Endothelial cell of umbilical vein (primary cell): ENCODE results near the gene UAP1L1. TPM values are rescaled to one million over a fixed set of nuclear protein-coding genes. Genes with fewer than 3 reads are reported as not detected.

Source experiments
- BruUV-seq: library from RNA; stranded (reverse); fragments of 400-500 nt; replicated peaks from 2 replicates; lab custom pipeline; 2021; lab: Mats Ljungman, UMichigan
- CTCF ChIA-PET: fragments of 300-600, 350-600 bp; sonication (Branson Sonifier 250); formaldehyde crosslinking; loops from one replicate; lab custom pipeline; 2021; ENCODE audit warnings: antibody characterized with exemption, inconsistent platforms; lab: Charles Lee
- POLR2A ChIA-PET: fragments of 300-600, 350-600 bp; sonication (Branson Sonifier 250); formaldehyde crosslinking; loops from one replicate; lab custom pipeline; 2021; ENCODE audit warnings: antibody characterized with exemption, inconsistent platforms; lab: Charles Lee
- DNase-seq: peaks from one replicate; pipeline ENCODE4 v3.0.0-alpha.2; 2011; ENCODE audit warnings: low read depth, low spot score
- FAIRE-seq: peaks from 2 replicates; lab custom pipeline; 2011; peaks lifted over from hg19 to GRCh38; lab: Jason Lieb, UNC
- H2AFZ ChIP-seq: 2 replicates; pipeline ENCODE4 v1.6.0; 2012; ENCODE audit warnings: low read depth, low read length, control low read depth, inconsistent platforms
- H3K27ac ChIP-seq: 2 replicates; pipeline ENCODE4 v1.5.1; 2011; ENCODE audit warnings: low read depth, mild to moderate bottlenecking, control low read depth, low read length, moderate library complexity; ENCODE audit not compliant: insufficient read depth
- H3K27me3 ChIP-seq, 2 experiments: 2 replicates each; pipeline versions ENCODE4 v1.6.0 to v1.6.1; 2011; ENCODE audit warnings: low read length in 2 of 2, mixed read lengths in 1 of 2; ENCODE audit not compliant: control insufficient read depth in 2 of 2, insufficient read depth in 2 of 2
- H3K36me3 ChIP-seq, 2 experiments: 2 replicates in 1 of 2; 3 replicates in 1 of 2; pipeline ENCODE4 v1.5.1; 2011; ENCODE audit warnings: low read length in 2 of 2, mild to moderate bottlenecking in 1 of 2, moderate library complexity in 1 of 2; ENCODE audit not compliant: control insufficient read depth in 2 of 2, insufficient read depth in 2 of 2; ENCODE audit errors: extremely low read depth in 1 of 2
- H3K4me1 ChIP-seq: 3 replicates; pipeline ENCODE4 v1.5.1; 2011; ENCODE audit warnings: mild to moderate bottlenecking, low read length; ENCODE audit not compliant: control insufficient read depth, insufficient read depth; ENCODE audit errors: extremely low read depth
- H3K4me2 ChIP-seq: 2 replicates; pipeline ENCODE4 v1.6.1; 2011; ENCODE audit warnings: low read length, control low read depth, mixed read lengths; ENCODE audit not compliant: insufficient read depth
- H3K4me3 ChIP-seq, 3 experiments: fragments of 200-600 bp in 1 of 3; sonication (generic), shearing (Covaris generic) in 1 of 3; replicated peaks in 1 of 3; 2 replicates each; pipeline ENCODE4 v1.5.1; 2011 to 2016; ENCODE audit warnings: control low read depth in 3 of 3, low read length in 3 of 3, mild to moderate bottlenecking in 2 of 3, inconsistent platforms in 1 of 3, low read depth in 1 of 3, moderate library complexity in 1 of 3; ENCODE audit not compliant: insufficient read depth in 1 of 3
- H3K79me2 ChIP-seq: 2 replicates; pipeline ENCODE4 v1.6.0; 2012; ENCODE audit warnings: low read length, inconsistent platforms; ENCODE audit not compliant: control insufficient read depth, insufficient read depth
- H3K9ac ChIP-seq: replicated peaks from 2 replicates; pipeline ENCODE3; 2011; ENCODE audit warnings: low read length, control low read depth; ENCODE audit not compliant: insufficient read depth; ENCODE audit errors: extremely low read depth
- H3K9me1 ChIP-seq: replicated peaks from 3 replicates; pipeline ENCODE4 v1.6.0; 2011; ENCODE audit warnings: mild to moderate bottlenecking, low read length; ENCODE audit not compliant: control insufficient read depth, insufficient read depth; ENCODE audit errors: extremely low read depth
- H3K9me3 ChIP-seq: replicated peaks from 2 replicates; pipeline ENCODE4 v1.5.1; 2012; ENCODE audit warnings: low read length, inconsistent platforms; ENCODE audit not compliant: control insufficient read depth, insufficient read depth
- H4K20me1 ChIP-seq: replicated peaks from 2 replicates; pipeline ENCODE3; 2011; ENCODE audit warnings: mild to moderate bottlenecking, low read length; ENCODE audit not compliant: control insufficient read depth, insufficient read depth; ENCODE audit errors: extremely low read depth
- EZH2 ChIP-seq: IDR thresholded peaks from 2 replicates; pipeline ENCODE4 v1.6.1; 2012; ENCODE audit warnings: borderline replicate concordance, low read depth, mild to moderate bottlenecking, moderate library complexity, low read length, inconsistent platforms; ENCODE audit not compliant: severe bottlenecking
- FOS ChIP-seq: IDR thresholded peaks from 2 replicates; pipeline ENCODE4 v1.6.1; 2011; ENCODE audit warnings: mild to moderate bottlenecking, low read length, moderate library complexity, borderline replicate concordance; ENCODE audit not compliant: insufficient read depth
- JUN ChIP-seq: IDR thresholded peaks from 2 replicates; pipeline ENCODE4 v1.6.1; 2011; ENCODE audit warnings: borderline replicate concordance, low read depth; ENCODE audit not compliant: insufficient read length, insufficient read depth
- MAX ChIP-seq: IDR thresholded peaks from 2 replicates; pipeline ENCODE4 v1.6.1; 2011; ENCODE audit not compliant: insufficient read depth, insufficient read length
- POLR2A ChIP-seq: IDR thresholded peaks from 2 replicates; pipeline ENCODE4 v1.6.1; 2012; ENCODE audit warnings: low read depth, mild to moderate bottlenecking, control low read depth, low read length
- POLR2AphosphoS5 ChIP-seq: IDR thresholded peaks from 2 replicates; pipeline ENCODE4 v1.6.1; 2012; ENCODE audit warnings: low read depth, mild to moderate bottlenecking, control low read depth, low read length, moderate library complexity; ENCODE audit not compliant: insufficient read depth
- dilution Hi-C: fragments of 300-500 bp; cut with MboI; formaldehyde crosslinking; loops from one replicate; pipeline ENCODE4 v1.15.0; 2019; ENCODE audit warnings: low sequenced_read_pairs; ENCODE audit not compliant: extremely low pct_ligation_motif_present
- intact Hi-C: fragments of 100-400 bp; cut with micrococcal nuclease; formaldehyde crosslinking; loops from one replicate; pipeline ENCODE4 v1.10.0; 2022
- polyA plus RNA-seq, 4 experiments: library from polyadenylated mRNA; depleted of rRNA in 3 of 4; stranded (reverse) in 3 of 4; unstranded in 1 of 4; fragments of >200 nt; gene quantifications; 2 replicates each; pipeline versions ENCODE4 v1.2.1 to v1.2.3, GENCODE V29; 2011 to 2012; ENCODE audit warnings: missing spikeins in 1 of 4
- total RNA-seq: library from RNA; stranded (reverse); gene quantifications from 2 replicates; pipeline ENCODE4 v1.2.3, GENCODE V29; 2021

Gene UAP1L1
- total and polyA plus RNA-seq, 2 donors (not counting 3 experiments of a cell fraction or from before 2014, with no cell fraction given) = 26.0 to 41.7 TPM

- DNase-seq = no peak
- dilution Hi-C loops = no loop called here
- Histone ChIP-seq H2AFZ (no peak overlapping the region), H4K20me1 (no peaks in the 10 kb centered on the region), H3K4me1 (peaks cover 41% of the 10 kb centered on the region), H3K9me3 (no peaks in the 10 kb centered on the region), H3K4me3 (no peak overlapping the region), H3K36me3 (peaks cover 0 to 17% of the 10 kb centered on the region in 2 experiments), H3K27me3 (no peaks in the 10 kb centered on the region), H3K79me2 (peaks cover 33% of the 10 kb centered on the region), H3K9ac (no peak overlapping the region), H3K4me2 (peak overlapping the region; percentile 24), H3K9me1 (no peaks in the 10 kb centered on the region), H3K27ac (no peak overlapping the region)
- CTCF ChIA-PET = interaction anchor here (4.9 to 5.2 kb wide), 2 partner anchors 7 to 14 kb away, joined by 27 to 58 read pairs; no protein-coding TSS in a partner anchor
- no TSS peak for BruUV-seq
- intact Hi-C loops = no loop called here
- no peak for TF ChIP-seq MAX
- TF ChIP-seq JUN = no peak
- no peak for TF ChIP-seq FOS
- TF ChIP-seq POLR2AphosphoS5 = no peak
- no peak for TF ChIP-seq EZH2
- no peak for TF ChIP-seq POLR2A
- POLR2A ChIA-PET = interaction anchor here (0.7 kb wide), 1 partner anchor 253 kb away, joined by 3 read pairs; no protein-coding TSS in a partner anchor
- FAIRE-seq = peak; percentile 46
Measured at GRCh38 chr9:137042751-137043727, 34.3 kb upstream of the UAP1L1 start.
